Upper lobe of left lung (tissue), 4 donors: ENCODE measurements around the gene LDAH.

Experiments
- CTCF ChIP-seq, 6 experiments: fragments of 450-650 bp in 4 of 6; fragments of 200-600 bp in 2 of 6; sonication (generic) in 2 of 6; IDR thresholded peaks; one replicate each; pipeline ENCODE4 v1.5.1; 2016 to 2019; ENCODE audit warnings: antibody characterized with exemption in 6 of 6
- EP300 ChIP-seq, 4 donors: sonication (generic); formaldehyde crosslinking; IDR thresholded peaks; one replicate each; pipeline ENCODE4 v1.5.1; 2017; ENCODE audit warnings: antibody characterized with exemption in 4 of 4, control low read depth in 2 of 4

GRCh38 chr2:20641123-20641985, 181.5 kb downstream of the LDAH start:
- TF ChIP-seq EP300 (IDR thresholded peaks at IDR 0.05) (no peak), CTCF (IDR thresholded peaks at IDR 0.05) (no peak)
